Thyroid gland (tissue), 4 donors: ENCODE measurements around the gene SLC8A3. TPM values are rescaled to one million over a fixed set of nuclear protein-coding genes. Genes with fewer than 3 reads are reported as not detected.

Source experiments
- DNase-seq, 2 donors: peaks; one replicate each; pipeline ENCODE4 v3.0.0-alpha.2; 2019
- H3K27ac ChIP-seq, 3 donors: fragments of 200-600 bp; sonication (generic); 1 replicate in 2 of 3; 2 replicates in 1 of 3; pipeline ENCODE4 v1.5.1; 2016 to 2019; ENCODE audit warnings: mild to moderate bottlenecking in 1 of 3, moderate library complexity in 1 of 3
- H3K27me3 ChIP-seq: fragments of 200-600 bp; sonication (generic); one replicate; pipeline ENCODE4 v1.5.1; 2019
- H3K36me3 ChIP-seq, 2 donors: fragments of 200-600 bp; sonication (generic); one replicate each; pipeline ENCODE4 v1.5.1; 2016 to 2019
- H3K4me1 ChIP-seq, 2 donors: fragments of 200-600 bp; sonication (generic); one replicate each; pipeline ENCODE4 v1.5.1; 2017 to 2019
- H3K4me3 ChIP-seq, 3 donors: fragments of 200-600 bp; sonication (generic); replicated peaks in 1 of 3; 1 replicate in 2 of 3; 2 replicates in 1 of 3; pipeline ENCODE4 v1.5.1; 2016; ENCODE audit warnings: mild to moderate bottlenecking in 1 of 3
- H3K9me3 ChIP-seq: fragments of 200-600 bp; sonication (generic); one replicate; pipeline ENCODE4 v1.5.1; 2017
- CTCF ChIP-seq, 6 experiments: fragments of 200-600 bp in 3 of 6; fragments of 450-650 bp in 3 of 6; sonication (generic) in 3 of 6; IDR thresholded peaks; one replicate each; pipeline ENCODE4 v1.5.1; 2016 to 2019; ENCODE audit warnings: antibody characterized with exemption in 6 of 6, mild to moderate bottlenecking in 2 of 6, inconsistent platforms in 1 of 6, moderate library complexity in 1 of 6
- POLR2A ChIP-seq, 2 donors: fragments of 450-650 bp; IDR thresholded peaks; one replicate each; pipeline ENCODE4 v1.6.1; 2017; ENCODE audit warnings: antibody characterized with exemption in 2 of 2, mild to moderate bottlenecking in 2 of 2, moderate library complexity in 1 of 2
- WGBS, 2 donors: methylation state at CpG; one replicate each; pipeline ENCODE4 v1.1.5; 2017; 5-methylcytosine and 5-hydroxymethylcytosine counted together
- intact Hi-C: fragments of 100-400 bp; cut with DNase I; formaldehyde crosslinking; loops from one replicate; pipeline ENCODE4 v1.15.1; 2023
- total RNA-seq, 4 donors: library from RNA; depleted of rRNA; stranded (reverse); fragments of >200 nt; gene quantifications; one replicate each; pipeline ENCODE4 v1.2.3, GENCODE V29; 2016

The SLC8A3 gene
- total RNA-seq, 4 donors from 2014 or later: 0.29 TPM; not detected in 3

GRCh38 chr14:70139384-70139783 is 49.4 kb downstream of the SLC8A3 start:
- intact Hi-C loops: no loop called here
- WGBS, 2 donors: 72 to 83% methylated on average over 5 of the region's 5 CpGs

GRCh38 chr14:70137788-70138187 is 51.0 kb downstream of the SLC8A3 start:
- no peak for DNase-seq
- intact Hi-C loops: no loop called here
- Histone ChIP-seq H3K9me3 (no peaks in the 10 kb centered on the region), H3K27me3 (no peaks in the 10 kb centered on the region), H3K4me1 (no peaks in the 10 kb centered on the region), H3K27ac (no peak overlapping the region), H3K36me3 (no peaks in the 10 kb centered on the region), H3K4me3 (no peak overlapping the region)
- WGBS, 2 donors: 71 to 73% methylated on average over 3 of the region's 3 CpGs
- TF ChIP-seq POLR2A (IDR thresholded peaks at IDR 0.05) (no peak), CTCF (IDR thresholded peaks at IDR 0.05) (no peak)

More at GRCh38 chr14:70139384-70139783, 49.4 kb downstream of the SLC8A3 start:
- H3K36me3 ChIP-seq: no peaks in the 10 kb centered on the region
- H3K4me3 ChIP-seq: no peak overlapping the region
- TF ChIP-seq CTCF (IDR thresholded peaks at IDR 0.05) (no peak), POLR2A (IDR thresholded peaks at IDR 0.05) (no peak)
- no peaks in the 10 kb centered on the region for H3K9me3 ChIP-seq
- H3K27me3 ChIP-seq: no peaks in the 10 kb centered on the region
- H3K4me1 ChIP-seq: no peaks in the 10 kb centered on the region
- no peak overlapping the region for H3K27ac ChIP-seq
- no peak for DNase-seq

GRCh38 chr14:70133461-70133860 is 55.3 kb downstream of the SLC8A3 start:
- H3K4me3 ChIP-seq: no peak overlapping the region
- intact Hi-C loops: no loop called here
- H3K9me3 ChIP-seq: no peaks in the 10 kb centered on the region
- no peaks in the 10 kb centered on the region for H3K36me3 ChIP-seq
- H3K27ac ChIP-seq: no peak overlapping the region
- H3K27me3 ChIP-seq: no peaks in the 10 kb centered on the region
- TF ChIP-seq CTCF (IDR thresholded peaks at IDR 0.05) (no peak), POLR2A (IDR thresholded peaks at IDR 0.05) (no peak)
- no peaks in the 10 kb centered on the region for H3K4me1 ChIP-seq
- DNase-seq: no peak
- 86 to 89% methylated on average over 2 of the region's 2 CpGs for WGBS, 2 donors

- no peak for DNase-seq
- Histone ChIP-seq H3K27ac (no peak overlapping the region), H3K36me3 (no peaks in the 10 kb centered on the region), H3K9me3 (no peaks in the 10 kb centered on the region), H3K4me1 (no peaks in the 10 kb centered on the region), H3K4me3 (no peak overlapping the region), H3K27me3 (no peaks in the 10 kb centered on the region)
- intact Hi-C loops: no loop called here
- 52 to 53% methylated on average over 1 of the region's 1 CpG for WGBS, 2 donors
- TF ChIP-seq POLR2A (IDR thresholded peaks at IDR 0.05) (no peak), CTCF (IDR thresholded peaks at IDR 0.05) (no peak)
These were observed 58.3 kb downstream of the SLC8A3 start for GRCh38 chr14:70130482-70130881.

GRCh38 chr14:70127186-70127585 is 61.6 kb downstream of the SLC8A3 start:
- H3K4me3 ChIP-seq: no peak overlapping the region
- H3K36me3 ChIP-seq: no peaks in the 10 kb centered on the region
- H3K9me3 ChIP-seq: no peaks in the 10 kb centered on the region
- DNase-seq: no peak
- no peaks in the 10 kb centered on the region for H3K4me1 ChIP-seq
- intact Hi-C loops: no loop called here
- no peak overlapping the region for H3K27ac ChIP-seq
- TF ChIP-seq CTCF (IDR thresholded peaks at IDR 0.05) (no peak), POLR2A (IDR thresholded peaks at IDR 0.05) (no peak)
- H3K27me3 ChIP-seq: no peaks in the 10 kb centered on the region
- WGBS, 2 donors: 82 to 86% methylated on average over 7 of the region's 7 CpGs
